HFF-Myc (cell line): Measurements from ENCODE around the gene CSNK2B.

Source experiments
- DNase-seq: peaks from one replicate; pipeline ENCODE4 v3.0.0-alpha.2; 2011; ENCODE audit warnings: low read depth; ENCODE audit errors: extremely low read depth
- H3K4me3 ChIP-seq: replicated peaks from 2 replicates; pipeline ENCODE4 v1.5.1; 2011; ENCODE audit warnings: low read depth, mild to moderate bottlenecking, control low read depth, low read length
- CTCF ChIP-seq: IDR thresholded peaks from 2 replicates; pipeline ENCODE4 v1.5.1; 2012; ENCODE audit warnings: mild to moderate bottlenecking, low read depth, low read length, control low read depth; ENCODE audit errors: missing control alignments

The CSNK2B gene

GRCh38 chr6:31690231-31691077 lies 24.6 kb downstream of the CSNK2B start:
- no peak overlapping the region for H3K4me3 ChIP-seq
- DNase-seq = no peak
- TF ChIP-seq CTCF = no peak

GRCh38 chr6:31691078-31691463 lies 25.2 kb downstream of the CSNK2B start:
- no peak for TF ChIP-seq CTCF
- H3K4me3 ChIP-seq = no peak overlapping the region
- no peak for DNase-seq

GRCh38 chr6:31691564-31692108 lies 25.8 kb downstream of the CSNK2B start:
- no peak overlapping the region for H3K4me3 ChIP-seq
- TF ChIP-seq CTCF = no peak
- DNase-seq = no peak

GRCh38 chr6:31692353-31692752 lies 26.5 kb downstream of the CSNK2B start:
- DNase-seq = no peak
- H3K4me3 ChIP-seq = no peak overlapping the region
- TF ChIP-seq CTCF = no peak

GRCh38 chr6:31692886-31693285 lies 27.0 kb downstream of the CSNK2B start:
- H3K4me3 ChIP-seq = no peak overlapping the region
- no peak for TF ChIP-seq CTCF
- DNase-seq = no peak

GRCh38 chr6:31693535-31693934 lies 27.7 kb downstream of the CSNK2B start:
- TF ChIP-seq CTCF = no peak
- H3K4me3 ChIP-seq = no peak overlapping the region
- no peak for DNase-seq
